Measurements from ENCODE around the gene NAT16. TPM values are rescaled to one million over a fixed set of nuclear protein-coding genes. Genes with fewer than 3 reads are reported as not detected.

NAT16 gene
- total and polyA plus RNA-seq, 10 of the 15 experiments (the other 5 are each of a cell fraction or from before 2014, with no cell fraction given) = not detected

DNA sequence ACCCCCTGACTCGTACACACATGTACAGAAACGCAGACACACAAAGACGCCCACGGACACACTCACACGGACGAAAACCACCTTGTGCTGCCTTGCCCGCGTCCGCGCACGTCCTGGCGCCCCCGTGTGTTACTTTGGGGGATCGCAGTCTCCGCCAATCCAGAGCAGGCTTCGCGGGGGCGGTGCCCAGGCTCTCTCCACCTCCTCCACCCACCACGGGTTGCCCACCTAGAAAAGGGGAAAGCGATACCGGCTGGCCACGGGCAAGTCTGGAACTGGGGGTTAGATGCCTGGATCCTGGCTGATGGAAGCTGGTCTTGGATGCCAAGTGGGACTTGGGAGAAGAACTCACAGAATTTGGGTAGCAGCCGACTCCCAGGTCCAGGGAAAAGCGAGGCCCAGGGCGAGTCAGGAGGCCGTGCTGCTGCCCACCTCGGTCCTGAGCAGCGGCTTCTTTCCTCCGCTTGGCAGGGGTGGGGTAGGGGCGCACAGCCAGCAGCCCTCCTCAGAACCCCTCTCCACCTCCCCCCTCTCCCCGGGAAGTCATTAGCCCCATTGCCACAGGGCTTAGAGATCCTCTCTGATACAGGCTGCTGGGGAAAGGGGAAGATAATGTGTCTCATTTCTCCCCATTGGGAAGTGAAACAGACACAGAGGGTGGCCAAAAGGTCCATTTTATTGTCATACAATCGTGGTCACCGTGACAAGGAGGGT, 10.1 kb downstream of the NAT16 start (continued):
- TF ChIP-seq, protein P1, sequence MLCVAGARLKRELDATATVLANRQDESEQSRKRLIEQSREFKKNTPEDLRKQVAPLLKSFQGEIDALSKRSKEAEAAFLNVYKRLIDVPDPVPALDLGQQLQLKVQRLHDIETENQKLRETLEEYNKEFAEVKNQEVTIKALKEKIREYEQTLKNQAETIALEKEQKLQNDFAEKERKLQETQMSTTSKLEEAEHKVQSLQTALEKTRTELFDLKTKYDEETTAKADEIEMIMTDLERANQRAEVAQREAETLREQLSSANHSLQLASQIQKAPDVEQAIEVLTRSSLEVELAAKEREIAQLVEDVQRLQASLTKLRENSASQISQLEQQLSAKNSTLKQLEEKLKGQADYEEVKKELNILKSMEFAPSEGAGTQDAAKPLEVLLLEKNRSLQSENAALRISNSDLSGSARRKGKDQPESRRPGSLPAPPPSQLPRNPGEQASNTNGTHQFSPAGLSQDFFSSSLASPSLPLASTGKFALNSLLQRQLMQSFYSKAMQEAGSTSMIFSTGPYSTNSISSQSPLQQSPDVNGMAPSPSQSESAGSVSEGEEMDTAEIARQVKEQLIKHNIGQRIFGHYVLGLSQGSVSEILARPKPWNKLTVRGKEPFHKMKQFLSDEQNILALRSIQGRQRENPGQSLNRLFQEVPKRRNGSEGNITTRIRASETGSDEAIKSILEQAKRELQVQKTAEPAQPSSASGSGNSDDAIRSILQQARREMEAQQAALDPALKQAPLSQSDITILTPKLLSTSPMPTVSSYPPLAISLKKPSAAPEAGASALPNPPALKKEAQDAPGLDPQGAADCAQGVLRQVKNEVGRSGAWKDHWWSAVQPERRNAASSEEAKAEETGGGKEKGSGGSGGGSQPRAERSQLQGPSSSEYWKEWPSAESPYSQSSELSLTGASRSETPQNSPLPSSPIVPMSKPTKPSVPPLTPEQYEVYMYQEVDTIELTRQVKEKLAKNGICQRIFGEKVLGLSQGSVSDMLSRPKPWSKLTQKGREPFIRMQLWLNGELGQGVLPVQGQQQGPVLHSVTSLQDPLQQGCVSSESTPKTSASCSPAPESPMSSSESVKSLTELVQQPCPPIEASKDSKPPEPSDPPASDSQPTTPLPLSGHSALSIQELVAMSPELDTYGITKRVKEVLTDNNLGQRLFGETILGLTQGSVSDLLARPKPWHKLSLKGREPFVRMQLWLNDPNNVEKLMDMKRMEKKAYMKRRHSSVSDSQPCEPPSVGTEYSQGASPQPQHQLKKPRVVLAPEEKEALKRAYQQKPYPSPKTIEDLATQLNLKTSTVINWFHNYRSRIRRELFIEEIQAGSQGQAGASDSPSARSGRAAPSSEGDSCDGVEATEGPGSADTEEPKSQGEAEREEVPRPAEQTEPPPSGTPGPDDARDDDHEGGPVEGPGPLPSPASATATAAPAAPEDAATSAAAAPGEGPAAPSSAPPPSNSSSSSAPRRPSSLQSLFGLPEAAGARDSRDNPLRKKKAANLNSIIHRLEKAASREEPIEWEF (IDR thresholded peaks at IDR 0.05; ENCODE audit: insufficient replicate concordance, low read depth, low read length) = no peak
- TF ChIP-seq FOXK2 (IDR thresholded peaks at IDR 0.05) = no peak
- TF ChIP-seq, protein P2, sequence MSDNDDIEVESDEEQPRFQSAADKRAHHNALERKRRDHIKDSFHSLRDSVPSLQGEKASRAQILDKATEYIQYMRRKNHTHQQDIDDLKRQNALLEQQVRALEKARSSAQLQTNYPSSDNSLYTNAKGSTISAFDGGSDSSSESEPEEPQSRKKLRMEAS (IDR thresholded peaks at IDR 0.05; ENCODE audit: low read depth, low read length) = no peak
- no peak for TF ChIP-seq NRF1 (conservative IDR thresholded peaks at IDR 0.05; ENCODE audit: low read depth, low read length)
- no peak for TF ChIP-seq ASH2L (IDR thresholded peaks at IDR 0.05; ENCODE audit: borderline replicate concordance, low read depth)
- TF ChIP-seq, protein P3, sequence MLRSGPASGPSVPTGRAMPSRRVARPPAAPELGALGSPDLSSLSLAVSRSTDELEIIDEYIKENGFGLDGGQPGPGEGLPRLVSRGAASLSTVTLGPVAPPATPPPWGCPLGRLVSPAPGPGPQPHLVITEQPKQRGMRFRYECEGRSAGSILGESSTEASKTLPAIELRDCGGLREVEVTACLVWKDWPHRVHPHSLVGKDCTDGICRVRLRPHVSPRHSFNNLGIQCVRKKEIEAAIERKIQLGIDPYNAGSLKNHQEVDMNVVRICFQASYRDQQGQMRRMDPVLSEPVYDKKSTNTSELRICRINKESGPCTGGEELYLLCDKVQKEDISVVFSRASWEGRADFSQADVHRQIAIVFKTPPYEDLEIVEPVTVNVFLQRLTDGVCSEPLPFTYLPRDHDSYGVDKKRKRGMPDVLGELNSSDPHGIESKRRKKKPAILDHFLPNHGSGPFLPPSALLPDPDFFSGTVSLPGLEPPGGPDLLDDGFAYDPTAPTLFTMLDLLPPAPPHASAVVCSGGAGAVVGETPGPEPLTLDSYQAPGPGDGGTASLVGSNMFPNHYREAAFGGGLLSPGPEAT (IDR thresholded peaks at IDR 0.05; ENCODE audit: low read depth) = no peak
- TF ChIP-seq SUPT20H (IDR thresholded peaks at IDR 0.05; ENCODE audit: borderline replicate concordance, control insufficient read depth, low read depth, low read length) = no peak
- no peak for TF ChIP-seq SMAD1 (IDR thresholded peaks at IDR 0.05; ENCODE audit: low read depth, partially characterized antibody)
- TF ChIP-seq, protein P4, sequence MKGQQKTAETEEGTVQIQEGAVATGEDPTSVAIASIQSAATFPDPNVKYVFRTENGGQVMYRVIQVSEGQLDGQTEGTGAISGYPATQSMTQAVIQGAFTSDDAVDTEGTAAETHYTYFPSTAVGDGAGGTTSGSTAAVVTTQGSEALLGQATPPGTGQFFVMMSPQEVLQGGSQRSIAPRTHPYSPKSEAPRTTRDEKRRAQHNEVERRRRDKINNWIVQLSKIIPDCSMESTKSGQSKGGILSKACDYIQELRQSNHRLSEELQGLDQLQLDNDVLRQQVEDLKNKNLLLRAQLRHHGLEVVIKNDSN (IDR thresholded peaks at IDR 0.05; ENCODE audit: borderline replicate concordance, extremely low read length, insufficient read depth, low read depth, low read length) = no peak
- TF ChIP-seq WRNIP1 (IDR thresholded peaks at IDR 0.05; ENCODE audit: borderline replicate concordance, low read depth, low read length) = no peak
- no peak for TF ChIP-seq ZNF384 (IDR thresholded peaks at IDR 0.05; ENCODE audit: borderline replicate concordance, low read depth, low read length)

Data from GM12878 (cell line).